Omental fat pad (tissue), 4 donors: ENCODE results near the gene VDR. TPM values are rescaled to one million over a fixed set of nuclear protein-coding genes. Genes with fewer than 3 reads are reported as not detected.

ENCODE experiments used
- ATAC-seq: fragments of 150-250 bp; one replicate; pipeline ENCODE4 v1.9.1; 2016; ENCODE audit warnings: mild to moderate bottlenecking, moderate library complexity; ENCODE audit not compliant: low FRiP score
- DNase-seq: peaks from one replicate; pipeline ENCODE4 v3.0.0-alpha.2; 2019; ENCODE audit warnings: low spot score
- CTCF ChIP-seq, 3 donors: fragments of 450-650 bp; IDR thresholded peaks; one replicate each; pipeline ENCODE4 v1.5.1; 2016 to 2017; ENCODE audit warnings: antibody characterized with exemption in 3 of 3, mild to moderate bottlenecking in 3 of 3, moderate library complexity in 2 of 3
- total RNA-seq, 4 donors: library from RNA; depleted of rRNA; stranded (reverse); fragments of >200 nt; gene quantifications; one replicate each; pipeline ENCODE4 v1.1.0, GENCODE V29; 2016

VDR gene
- total RNA-seq, 4 donors from 2014 or later, result 2.8 to 10.0 (median 6.3) TPM

DNA sequence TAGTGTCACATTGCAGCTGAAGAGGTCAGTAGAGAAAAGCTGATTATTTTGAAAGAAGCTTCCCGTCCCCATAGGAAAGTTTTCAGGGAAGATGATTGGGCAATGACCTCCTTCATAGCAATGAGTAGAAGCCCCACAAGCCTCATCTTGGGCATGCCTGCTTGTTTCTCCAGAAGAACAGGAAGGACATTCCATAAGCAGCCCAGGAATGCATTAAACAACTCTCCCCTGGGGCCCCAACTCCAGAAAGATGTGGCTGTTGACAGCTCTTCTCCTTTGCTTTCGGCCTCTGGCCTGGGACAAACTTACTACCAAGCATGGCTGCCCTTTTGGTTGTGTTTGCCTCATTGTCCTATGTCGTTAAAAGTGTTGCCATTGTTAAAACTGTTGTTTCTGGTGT is 5.7 kb upstream of the VDR start:
- DNase-seq (no peak), ATAC-seq (no peak)
- no peak for TF ChIP-seq CTCF (IDR thresholded peaks at IDR 0.05)

DNA sequence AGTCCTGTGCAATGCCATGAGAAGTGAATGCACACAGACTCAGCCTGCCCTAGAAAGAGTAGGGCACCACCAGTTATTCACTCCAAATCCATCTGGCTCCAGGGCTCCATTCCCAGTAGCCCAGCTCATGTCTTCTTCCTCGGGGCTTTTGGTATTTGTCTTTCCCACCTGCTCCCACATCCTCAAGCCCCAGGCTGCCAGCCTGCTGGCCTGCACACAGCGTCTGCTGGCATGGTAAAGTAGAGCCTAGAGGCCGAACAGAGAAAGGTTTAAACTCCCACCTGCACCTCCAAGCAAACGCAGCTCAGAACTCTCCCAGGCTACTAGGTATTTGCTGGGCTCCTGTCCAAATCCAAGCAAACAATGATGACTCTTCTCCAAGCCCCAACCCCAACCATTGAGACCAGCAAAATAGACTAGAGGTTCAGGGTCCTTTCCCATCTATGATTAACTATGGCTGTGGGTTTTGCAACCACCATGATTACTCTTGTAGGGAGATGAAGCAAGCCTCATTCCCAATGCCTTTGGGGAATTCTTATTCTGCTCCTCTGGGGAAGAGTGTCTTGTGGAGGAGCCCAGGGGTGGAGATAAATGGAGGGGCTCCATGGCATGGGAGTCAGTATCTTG is 5.2 kb upstream of the VDR start:
- TF ChIP-seq CTCF (IDR thresholded peaks at IDR 0.05), result no peak
- no peak for ATAC-seq
- DNase-seq, result no peak

DNA sequence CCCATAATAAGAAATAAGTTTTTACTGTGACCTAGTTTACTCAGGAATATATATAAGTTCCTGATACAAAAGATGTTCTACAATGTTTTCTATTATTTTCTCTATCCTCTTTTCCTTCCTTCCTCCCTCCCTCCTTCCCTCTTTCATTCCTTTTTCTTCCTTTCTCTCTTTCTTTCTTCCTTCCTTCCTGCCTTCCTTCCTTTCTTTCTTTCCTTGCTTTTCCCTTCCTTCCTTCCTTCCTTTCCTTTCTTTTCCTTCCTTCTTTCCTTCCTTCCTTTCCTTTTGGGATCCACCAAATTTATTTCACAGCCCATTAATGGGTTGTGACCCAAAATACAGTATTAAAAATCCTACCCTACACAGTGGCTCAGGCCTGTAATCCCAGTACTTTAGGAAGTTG is 3.9 kb upstream of the VDR start:
- DNase-seq (no peak), ATAC-seq (no peak)
- no peak for TF ChIP-seq CTCF (IDR thresholded peaks at IDR 0.05)

GRCh38 chr12:47907851-47908454 is 3.2 kb upstream of the VDR start:
- ATAC-seq, result no peak

GRCh38 chr12:47903927-47904712 is 674 bp downstream of the VDR start:
- peak; percentile 30 for DNase-seq
- ATAC-seq, result peak; percentile 70
- no peak for TF ChIP-seq CTCF (IDR thresholded peaks at IDR 0.05)

More at GRCh38 chr12:47907851-47908454, 3.2 kb upstream of the VDR start:
- DNase-seq, result no peak
- no peak for TF ChIP-seq CTCF (IDR thresholded peaks at IDR 0.05)

DNA sequence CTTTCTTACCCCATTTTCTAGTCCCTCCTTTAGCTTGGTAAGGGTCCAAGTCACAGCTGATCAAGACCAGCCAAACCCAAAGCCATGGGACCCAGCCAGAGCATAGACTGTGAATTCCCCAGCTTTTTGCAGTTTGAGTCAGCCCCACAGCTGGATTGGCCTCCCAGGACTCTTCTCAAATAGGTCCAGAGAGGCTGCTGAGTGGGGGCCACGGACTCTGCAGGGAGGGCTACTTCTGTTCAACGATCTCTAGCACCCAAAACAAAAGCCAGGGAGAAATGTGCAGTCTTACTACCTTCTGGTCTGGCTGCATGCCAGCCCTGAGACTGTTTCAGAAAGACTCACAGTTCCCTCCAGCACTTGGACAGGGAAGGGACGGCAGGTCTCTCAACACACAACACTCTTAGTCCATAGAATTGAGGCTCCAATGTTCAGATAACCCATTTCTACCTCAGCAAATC is 1.6 kb downstream of the VDR start:
- no peak for TF ChIP-seq CTCF (IDR thresholded peaks at IDR 0.05)
- DNase-seq (no peak), ATAC-seq (no peak)
